ENCODE measurements around the gene NOS1AP.

Gene NOS1AP

GRCh38 chr1:162367073-162367472 lies 297.6 kb downstream of the NOS1AP start:
- DNase-seq (ENCODE audit: low read depth in 2 of 2): no peak

GRCh38 chr1:162367772-162368171 lies 298.3 kb downstream of the NOS1AP start:
- no peak for DNase-seq (ENCODE audit: low read depth in 2 of 2)

GRCh38 chr1:162368451-162368850 lies 299.0 kb downstream of the NOS1AP start:
- no peak for DNase-seq (ENCODE audit: low read depth in 2 of 2)

GRCh38 chr1:162369571-162369970 lies 300.1 kb downstream of the NOS1AP start:
- DNase-seq (ENCODE audit: low read depth in 2 of 2): no peak

GRCh38 chr1:162370161-162370560 lies 300.7 kb downstream of the NOS1AP start:
- no peak for DNase-seq (ENCODE audit: low read depth in 2 of 2)

- no peak for DNase-seq (ENCODE audit: low read depth in 2 of 2)
Observed at GRCh38 chr1:162370721-162371120, 301.2 kb downstream of the NOS1AP start.

- DNase-seq (ENCODE audit: low read depth in 2 of 2): no peak
Observed at GRCh38 chr1:162371611-162372010, 302.1 kb downstream of the NOS1AP start.

- DNase-seq (ENCODE audit: low read depth in 2 of 2): no peak
Observed at GRCh38 chr1:162372159-162373071, 302.9 kb downstream of the NOS1AP start.

GRCh38 chr1:162373072-162373427 lies 303.6 kb downstream of the NOS1AP start:
- DNase-seq (ENCODE audit: low read depth in 2 of 2): no peak

- DNase-seq (ENCODE audit: low read depth in 2 of 2): no peak
Observed at GRCh38 chr1:162373541-162374260, 304.2 kb downstream of the NOS1AP start.

- no peak for DNase-seq (ENCODE audit: low read depth in 2 of 2)
Observed at GRCh38 chr1:162374406-162374805, 304.9 kb downstream of the NOS1AP start.

GRCh38 chr1:162375463-162375862 lies 306.0 kb downstream of the NOS1AP start:
- DNase-seq (ENCODE audit: low read depth in 2 of 2): no peak

- DNase-seq (ENCODE audit: low read depth in 2 of 2): no peak
Observed at GRCh38 chr1:162376691-162377090, 307.2 kb downstream of the NOS1AP start, which contains the start of gene SPATA46. TSS of gene SPATA46 (minus strand) at chr1:162376854. CDS start at chr1:162376790, 64 bp downstream.

- no peak for DNase-seq (ENCODE audit: low read depth in 2 of 2)
Observed at GRCh38 chr1:162380061-162380846, 310.8 kb downstream of the NOS1AP start.

- no peak for DNase-seq (ENCODE audit: low read depth in 2 of 2)
Observed at GRCh38 chr1:162381383-162381782, 311.9 kb downstream of the NOS1AP start, which contains the start of gene C1orf226. TSS of gene C1orf226 (plus strand) at chr1:162381728. CDS start at chr1:162381902, 174 bp downstream.

- DNase-seq (ENCODE audit: low read depth in 2 of 2): no peak
Observed at GRCh38 chr1:162381941-162382750, 312.7 kb downstream of the NOS1AP start.

GRCh38 chr1:162383091-162383490 lies 313.6 kb downstream of the NOS1AP start:
- no peak for DNase-seq (ENCODE audit: low read depth in 2 of 2)

- no peak for DNase-seq (ENCODE audit: low read depth in 2 of 2)
Observed at GRCh38 chr1:162383516-162383915, 314.0 kb downstream of the NOS1AP start.

GRCh38 chr1:162384116-162384515 lies 314.6 kb downstream of the NOS1AP start:
- no peak for DNase-seq (ENCODE audit: low read depth in 2 of 2)

- DNase-seq (ENCODE audit: low read depth in 2 of 2): no peak
Observed at GRCh38 chr1:162384601-162385279, 315.2 kb downstream of the NOS1AP start.

- no peak for DNase-seq (ENCODE audit: low read depth in 2 of 2)
Observed at GRCh38 chr1:162385280-162385623, 315.8 kb downstream of the NOS1AP start.

Measured in stimulated activated CD8-positive, alpha-beta memory T cell treated with anti-CD3 and anti-CD28 coated beads, Interleukin-2, amount 100 ng/mL, for 1 hour (primary cell).